GM18909 (cell line): ENCODE data around the gene CSMD2.

Source experiments
- ATAC-seq: cut with Tn5 transposase; IDR thresholded peaks from one replicate; pipeline ENCODE4 v1.9.1; 2021; ENCODE audit warnings: mild to moderate bottlenecking; ENCODE audit not compliant: unreplicated experiment, poor library complexity

CSMD2 gene

DNA sequence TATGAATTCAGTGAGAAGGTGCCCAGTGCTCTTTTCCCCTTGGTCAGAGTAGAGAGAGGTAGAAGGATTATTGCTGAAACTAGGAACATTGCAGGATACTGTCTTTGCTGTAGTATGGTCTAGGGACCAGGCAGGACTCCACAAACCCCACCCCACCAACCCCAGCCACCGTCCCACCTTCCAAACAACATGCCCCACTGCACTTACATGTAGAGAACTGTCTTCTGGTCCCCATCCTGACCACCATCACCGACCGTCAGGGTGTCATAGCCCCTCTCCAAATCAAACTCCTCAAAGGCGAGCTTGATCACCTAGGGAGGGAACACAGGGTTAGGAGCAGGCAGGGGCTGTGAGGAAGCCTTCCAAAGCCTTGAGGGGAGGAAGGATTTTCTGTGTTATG is 372.8 kb downstream of the CSMD2 start:
- no peak for ATAC-seq

DNA sequence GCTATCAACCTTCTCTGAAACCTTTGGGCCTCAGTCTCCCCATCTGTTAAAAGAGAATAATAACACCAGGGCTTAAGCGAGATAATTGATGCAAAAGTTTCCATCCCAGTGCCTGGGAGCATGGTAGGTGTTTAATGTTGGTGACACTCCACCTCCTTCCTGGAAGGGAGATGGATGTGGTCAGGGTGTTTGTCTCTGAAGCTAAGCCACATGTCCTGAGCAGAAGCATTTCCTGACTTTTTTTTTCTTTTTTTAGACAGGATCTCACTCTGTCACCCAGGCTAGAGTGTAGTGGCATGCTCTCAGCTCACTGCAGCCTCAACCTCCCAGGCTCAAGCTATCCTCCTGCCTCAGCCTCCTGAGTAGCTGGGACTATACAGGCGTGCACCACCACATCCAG is 373.8 kb downstream of the CSMD2 start:
- no peak for ATAC-seq

DNA sequence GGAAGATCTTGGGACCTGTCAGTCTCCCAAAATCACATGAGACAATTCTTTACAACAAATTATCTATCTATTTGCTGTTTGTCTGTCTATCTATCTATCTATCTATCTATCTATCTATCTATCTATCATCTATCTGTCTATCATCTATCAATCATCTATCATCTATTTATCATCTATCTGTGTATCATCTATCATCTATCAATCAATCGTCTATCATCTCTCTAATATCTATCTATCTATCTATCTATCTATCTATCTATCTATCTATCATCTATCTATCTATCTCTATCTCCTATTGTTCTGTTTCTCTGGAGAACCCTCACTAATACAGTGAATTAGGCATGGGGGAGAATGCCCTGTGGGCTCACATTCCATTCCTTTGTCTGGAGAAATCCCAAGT is 374.5 kb downstream of the CSMD2 start:
- no peak for ATAC-seq

DNA sequence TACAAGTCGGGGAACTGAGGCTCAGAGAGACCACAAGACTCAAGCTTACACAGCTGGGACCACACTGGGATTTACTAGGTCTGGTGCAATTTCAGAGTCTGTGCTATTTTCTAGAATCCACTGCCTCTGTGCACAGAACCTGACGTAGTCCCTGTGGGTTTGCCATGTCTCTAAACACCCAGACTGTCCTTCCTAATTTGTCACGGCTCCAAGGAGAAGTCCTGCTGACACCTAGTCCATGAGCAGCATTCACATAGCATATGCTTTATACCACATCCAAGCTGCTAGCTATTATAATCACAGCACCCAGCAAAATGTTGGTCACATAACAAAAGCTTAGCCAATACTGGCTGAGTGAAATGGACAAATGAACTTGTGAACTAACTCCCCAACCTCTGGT is 380.2 kb downstream of the CSMD2 start:
- no peak for ATAC-seq

GRCh38 chr1:33782776-33783175 is 382.3 kb downstream of the CSMD2 start:
- ATAC-seq, result no peak

GRCh38 chr1:33781652-33782051 is 383.4 kb downstream of the CSMD2 start:
- ATAC-seq, result no peak

GRCh38 chr1:33777337-33777736 is 387.7 kb downstream of the CSMD2 start:
- no peak for ATAC-seq

GRCh38 chr1:33768821-33769220 is 396.2 kb downstream of the CSMD2 start:
- no peak for ATAC-seq

- no peak for ATAC-seq
Measured at GRCh38 chr1:33768106-33768505, 396.9 kb downstream of the CSMD2 start.

- ATAC-seq, result no peak
Measured at GRCh38 chr1:33764149-33764548, 400.9 kb downstream of the CSMD2 start.

- no peak for ATAC-seq
Measured at GRCh38 chr1:33763406-33763805, 401.6 kb downstream of the CSMD2 start.

DNA sequence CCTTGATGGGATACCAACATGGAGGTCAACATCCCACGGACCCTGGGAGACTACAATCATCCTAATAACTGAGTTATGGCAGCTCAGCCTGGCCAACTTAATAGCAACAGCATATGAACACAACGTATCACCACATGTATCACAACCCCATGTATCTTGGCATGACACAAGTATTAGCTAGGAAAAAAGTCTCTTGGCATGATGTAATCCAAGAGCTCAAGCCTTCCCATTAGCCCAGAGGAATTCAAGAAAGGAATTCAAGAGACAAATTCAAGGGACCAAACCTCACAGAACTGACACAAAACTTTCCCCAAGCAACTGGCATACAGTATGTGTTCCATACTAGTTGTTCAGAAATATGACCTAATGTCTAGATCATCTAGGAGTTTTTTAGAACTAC is 402.1 kb downstream of the CSMD2 start:
- no peak for ATAC-seq

DNA sequence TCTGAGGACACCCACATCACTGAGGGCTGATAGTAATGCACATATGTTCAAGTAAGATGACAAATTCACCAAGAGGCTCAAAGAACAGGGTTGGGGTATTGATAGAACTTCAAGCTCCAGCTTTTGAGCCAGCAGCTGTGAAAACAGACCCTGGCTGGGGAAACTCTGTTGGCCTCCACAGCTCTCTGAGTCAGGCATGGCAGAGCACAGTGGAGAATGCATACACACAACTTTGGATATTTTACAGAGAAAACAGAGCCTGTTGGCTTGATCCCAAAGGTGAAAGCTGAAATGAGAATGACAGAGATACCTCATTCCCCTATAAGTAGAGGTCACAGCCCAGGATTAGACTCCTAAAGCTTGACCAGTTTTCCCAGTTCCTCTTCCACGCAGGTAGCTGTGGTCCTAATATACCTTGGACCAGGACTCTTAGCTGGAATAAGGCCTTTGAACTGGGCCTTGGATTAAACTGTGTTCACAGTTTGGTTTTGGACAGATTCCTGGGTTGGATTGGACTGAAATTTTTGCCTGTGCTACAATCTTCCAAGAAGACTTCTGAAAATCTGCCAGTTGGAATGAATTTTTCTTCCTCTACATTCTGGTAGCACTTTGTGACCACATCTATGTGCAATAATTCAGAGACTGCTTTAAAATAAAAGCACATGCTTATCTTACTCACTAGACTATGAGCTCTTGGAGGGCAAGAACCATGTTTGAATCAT is 402.8 kb downstream of the CSMD2 start:
- no peak for ATAC-seq

- no peak for ATAC-seq
Measured at GRCh38 chr1:33758698-33759097, 406.3 kb downstream of the CSMD2 start.

DNA sequence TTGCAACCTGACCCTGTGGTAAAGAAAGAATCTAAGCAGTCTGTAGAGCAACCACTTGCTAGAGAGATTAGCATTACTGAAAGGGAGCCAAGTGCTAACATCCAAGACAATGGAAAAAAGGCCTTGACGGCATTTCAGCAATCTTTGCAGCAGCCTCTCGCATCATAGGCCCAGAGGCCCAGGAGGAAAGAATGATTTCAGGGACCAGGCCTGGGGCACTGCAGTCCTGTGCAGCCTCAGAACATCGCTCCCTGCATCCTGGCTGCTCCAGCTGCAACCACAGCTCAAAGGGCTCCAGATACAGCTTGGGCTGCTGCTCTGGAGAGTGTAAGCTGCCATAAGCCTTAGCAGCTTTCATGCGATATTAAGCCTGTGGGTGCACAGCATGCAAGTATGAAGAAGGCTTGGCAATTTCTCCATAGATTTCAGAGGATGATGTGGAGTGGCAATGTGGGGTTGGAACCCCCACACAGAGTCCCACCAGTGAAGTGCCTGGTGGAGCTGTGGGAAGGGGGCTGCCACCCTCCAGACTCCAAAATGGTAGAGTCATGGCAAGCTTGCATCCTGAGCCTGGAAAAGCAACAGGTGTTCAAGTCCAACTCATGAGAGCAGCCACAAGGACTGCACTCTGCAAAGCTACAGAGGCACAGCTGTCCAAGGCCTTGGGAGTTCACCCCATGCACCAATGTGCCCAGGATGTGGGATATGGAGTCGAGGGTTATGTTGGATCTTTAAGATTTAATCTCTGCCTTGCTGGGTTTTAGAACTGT is 411.8 kb downstream of the CSMD2 start:
- ATAC-seq, result no peak

DNA sequence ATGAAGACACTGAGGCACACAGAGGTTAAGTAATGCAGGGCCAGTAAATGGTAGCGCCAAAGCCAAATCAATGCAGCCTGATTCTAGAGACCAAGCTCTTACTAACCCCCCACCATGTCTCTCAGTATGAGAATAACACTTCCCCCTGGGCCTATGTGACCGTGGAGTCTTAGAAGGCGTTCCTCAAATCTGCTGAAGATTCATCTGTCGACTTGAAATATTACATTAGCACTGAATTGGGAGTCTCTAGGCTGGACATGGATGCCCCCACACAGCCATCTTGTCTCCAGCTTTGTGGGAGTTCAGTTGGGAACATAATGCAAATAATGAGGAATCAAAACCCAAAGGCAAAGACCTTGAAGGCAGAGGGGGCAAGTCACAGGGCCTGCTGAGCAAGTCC is 419.1 kb downstream of the CSMD2 start:
- ATAC-seq, result no peak

DNA sequence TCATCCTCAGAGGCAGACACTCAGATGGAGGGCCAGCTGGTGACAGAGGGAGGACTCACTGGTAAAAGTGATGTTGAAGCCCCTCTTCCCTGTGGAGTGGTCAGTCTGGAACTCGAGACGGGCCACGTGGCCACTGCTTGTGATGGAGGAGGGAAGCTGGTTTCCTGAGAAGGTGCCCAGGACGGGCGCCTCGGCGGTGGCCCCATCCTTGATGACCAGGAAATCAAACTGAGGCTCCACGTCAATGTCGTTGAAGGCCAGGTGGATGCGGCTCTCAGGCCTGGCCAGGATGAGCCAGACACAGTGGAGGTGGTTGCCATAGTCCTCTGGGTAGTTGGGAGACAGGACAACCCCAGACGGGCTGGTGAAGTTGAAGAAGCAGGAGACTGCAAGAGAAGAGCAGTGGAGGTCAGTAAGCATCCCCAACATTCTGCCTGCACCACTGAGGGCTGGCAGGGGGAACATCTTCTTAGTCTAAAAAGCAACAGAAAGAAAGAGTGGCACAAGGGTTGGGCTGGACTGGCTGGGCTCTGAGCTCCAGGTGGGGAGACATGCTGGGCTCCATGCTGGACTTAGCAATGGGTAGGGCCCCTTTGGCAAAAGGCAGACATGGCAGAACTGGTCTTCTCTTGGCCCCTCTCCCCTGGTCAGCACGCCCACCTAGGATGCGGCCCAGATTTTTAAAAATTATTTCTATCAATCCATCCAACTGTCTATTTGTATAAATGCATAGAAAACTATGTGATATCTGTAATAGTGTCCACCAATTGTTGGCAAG is 421.6 kb downstream of the CSMD2 start:
- no peak for ATAC-seq

DNA sequence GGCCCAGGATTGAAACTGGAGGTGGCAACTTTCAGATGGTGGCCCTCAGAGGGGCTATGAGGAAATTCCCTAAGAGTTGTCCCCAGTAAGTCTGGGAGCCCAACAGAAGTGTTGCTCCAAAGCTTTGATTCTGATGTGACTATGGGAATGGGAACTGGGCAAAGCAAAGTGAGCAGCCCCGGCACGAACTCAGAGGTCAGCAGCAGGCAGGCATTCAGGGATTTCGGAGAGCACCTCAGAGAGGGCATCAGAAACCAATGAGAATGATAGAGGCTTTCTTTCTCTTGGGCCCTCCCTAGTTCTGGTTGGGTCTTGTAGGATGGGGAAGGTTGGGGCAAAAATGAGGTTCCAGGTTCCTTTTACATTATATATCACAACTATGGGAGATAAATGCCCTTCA is 422.4 kb downstream of the CSMD2 start:
- ATAC-seq, result no peak

GRCh38 chr1:33741749-33742148 is 423.3 kb downstream of the CSMD2 start:
- no peak for ATAC-seq

DNA sequence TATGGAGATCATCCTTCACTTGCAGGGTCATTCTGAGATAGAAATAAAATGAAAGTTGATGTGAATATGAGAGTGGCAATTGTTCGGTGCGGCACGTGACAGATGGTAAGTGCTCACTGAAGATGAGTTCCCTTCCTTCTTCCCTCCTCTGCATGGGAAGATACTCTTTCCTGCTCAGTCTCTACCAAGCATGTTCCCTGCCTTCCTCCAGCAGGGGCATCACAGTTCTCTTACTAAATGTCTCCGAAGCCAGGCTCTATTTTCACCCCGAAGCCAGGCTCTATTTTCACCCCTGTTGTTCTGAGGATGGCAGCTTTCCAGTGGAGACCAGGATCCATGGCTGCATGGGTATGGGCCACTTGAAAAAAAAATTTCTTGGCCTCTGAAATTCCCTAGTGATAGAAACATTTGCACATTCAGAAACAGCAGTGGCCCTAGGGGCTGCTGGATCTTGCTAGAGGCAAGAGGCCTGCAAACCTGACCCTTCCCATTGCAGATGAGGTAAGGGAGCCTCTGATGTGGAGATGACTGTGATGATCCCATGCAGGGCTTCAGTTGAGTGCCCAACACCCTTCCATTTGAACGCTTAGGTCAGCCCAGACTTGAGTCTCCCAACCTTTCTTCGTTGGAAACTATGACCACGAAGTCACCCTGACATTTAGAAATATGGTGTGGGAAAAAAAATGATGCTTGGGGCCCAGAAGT is 424.8 kb downstream of the CSMD2 start:
- ATAC-seq, result no peak

DNA sequence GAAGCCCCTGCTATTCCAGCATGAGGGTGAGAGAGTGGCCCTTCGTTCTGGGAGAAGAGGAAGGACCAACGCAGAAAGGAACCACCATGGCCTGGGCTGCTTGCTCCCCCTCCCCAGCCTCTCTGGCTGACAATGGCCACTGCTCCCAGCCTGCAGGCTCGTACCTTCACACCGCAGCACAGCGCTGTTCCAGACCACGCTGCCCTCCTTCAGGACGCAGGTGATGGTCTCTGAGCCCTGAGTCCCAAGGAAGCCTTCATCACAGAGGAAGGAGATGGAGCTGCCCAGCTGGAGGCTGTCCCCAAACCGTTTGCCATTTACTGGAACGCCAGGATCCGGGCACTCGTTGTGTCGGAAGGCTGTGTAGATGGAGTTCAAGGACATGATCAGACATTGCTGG is 426.1 kb downstream of the CSMD2 start:
- ATAC-seq, result no peak
